HepG2 (cell line): ENCODE measurements around the gene TMEM182. TPM values are rescaled to one million over a fixed set of nuclear protein-coding genes. Genes with fewer than 3 reads are reported as not detected.

Experiments used
- ELF1 ChIP-seq: sonication (generic); formaldehyde crosslinking; IDR thresholded peaks from 2 replicates; pipeline ENCODE4 v1.4.0; 2020; ENCODE audit warnings: missing genetic modification reagents
- NFE2 ChIP-seq: sonication (generic); formaldehyde crosslinking; IDR thresholded peaks from 2 replicates; pipeline ENCODE4 v1.4.0; 2020; ENCODE audit warnings: missing genetic modification reagents
- NR2F6 ChIP-seq, 2 experiments: IDR thresholded peaks; 2 replicates each; pipeline ENCODE4 v1.6.1; 2016; ENCODE audit warnings: antibody characterized with exemption in 1 of 2, mild to moderate bottlenecking in 1 of 2
- PHF20 ChIP-seq: sonication (generic); formaldehyde crosslinking; IDR thresholded peaks from 2 replicates; pipeline ENCODE4 v1.5.0; 2020; ENCODE audit warnings: mild to moderate bottlenecking, missing genetic modification reagents
- TBX3 ChIP-seq: fragments of 450-650 bp; IDR thresholded peaks from 2 replicates; pipeline ENCODE4 v1.6.1; 2017; ENCODE audit warnings: antibody characterized with exemption, mild to moderate bottlenecking, inconsistent platforms, borderline replicate concordance
- TCF12 ChIP-seq, 2 experiments: fragments of 450-650 bp in 1 of 2; sonication (generic) in 1 of 2; formaldehyde crosslinking in 1 of 2; IDR thresholded peaks; 2 replicates each; pipeline versions ENCODE4 v1.6.1 to v1.8.0; 2017 to 2022; ENCODE audit warnings: antibody characterized with exemption in 1 of 2, mild to moderate bottlenecking in 1 of 2, missing genetic modification reagents in 1 of 2, moderate library complexity in 1 of 2
- ZNF232 ChIP-seq: sonication (generic); formaldehyde crosslinking; IDR thresholded peaks from 2 replicates; pipeline ENCODE4 v1.4.0; 2020; ENCODE audit warnings: missing genetic modification reagents, borderline replicate concordance
- ZNF317 ChIP-seq: sonication (generic); formaldehyde crosslinking; IDR thresholded peaks from 2 replicates; pipeline ENCODE4 v1.5.0; 2020; ENCODE audit warnings: mild to moderate bottlenecking, missing genetic modification reagents
- ZNF451 ChIP-seq: sonication (generic); formaldehyde crosslinking; IDR thresholded peaks from 2 replicates; pipeline ENCODE4 v1.5.0; 2020; ENCODE audit warnings: mild to moderate bottlenecking, missing genetic modification reagents
- ZNF563 ChIP-seq: sonication (generic); formaldehyde crosslinking; IDR thresholded peaks from 2 replicates; pipeline ENCODE4 v1.8.0; 2022; ENCODE audit warnings: mild to moderate bottlenecking, moderate library complexity, missing genetic modification reagents
- ZNF607 ChIP-seq: sonication (generic); formaldehyde crosslinking; IDR thresholded peaks from 2 replicates; pipeline ENCODE4 v1.5.1; 2020; ENCODE audit warnings: missing genetic modification reagents, mild to moderate bottlenecking, borderline replicate concordance
- ZNF615 ChIP-seq: sonication (generic); formaldehyde crosslinking; IDR thresholded peaks from 2 replicates; pipeline ENCODE4 v1.5.0; 2020; ENCODE audit warnings: mild to moderate bottlenecking, missing genetic modification reagents, borderline replicate concordance
- ZNF709 ChIP-seq: sonication (generic); formaldehyde crosslinking; IDR thresholded peaks from 2 replicates; pipeline ENCODE4 v1.5.0; 2020; ENCODE audit warnings: mild to moderate bottlenecking, missing genetic modification reagents
- polyA plus RNA-seq, 8 experiments: library from polyadenylated mRNA; depleted of rRNA in 3 of 8; stranded (reverse) in 7 of 8; unstranded in 1 of 8; fragments of >200 nt; fragmentation: Illumina TruSeq in 4 of 8; extraction: Trizol in 4 of 8; gene quantifications; 2 replicates each; pipeline versions ENCODE4 v1.2.1 to v1.2.3, GENCODE V29; 2011 to 2016; ENCODE audit warnings: low read depth in 4 of 8, missing spikeins in 1 of 8, mixed read lengths in 1 of 8; ENCODE audit not compliant: insufficient read depth in 1 of 8
- total RNA-seq, 5 experiments: library from RNA; depleted of rRNA; stranded (reverse); fragments of >200 nt; fragmentation: Illumina TruSeq; extraction: Trizol; gene quantifications; 2 replicates each; pipeline ENCODE4 v1.2.3, GENCODE V29; 2016; ENCODE audit warnings: low read depth in 1 of 5
- TF ChIP-seq, protein P1 (sequence below): sonication (generic); formaldehyde crosslinking; IDR thresholded peaks from 2 replicates; pipeline ENCODE4 v1.5.0; 2020; ENCODE audit warnings: missing genetic modification reagents
- TF ChIP-seq, protein P2 (sequence below): sonication (generic); formaldehyde crosslinking; IDR thresholded peaks from 2 replicates; pipeline ENCODE4 v1.4.0; 2020; ENCODE audit warnings: missing genetic modification reagents, low read depth, mild to moderate bottlenecking, borderline replicate concordance
- TF ChIP-seq, protein P3 (sequence below): IDR thresholded peaks from 2 replicates; pipeline ENCODE4 v1.6.1; 2016; ENCODE audit warnings: low read depth, missing genetic modification reagents, missing compliant biosample characterization
- TF ChIP-seq, protein P4 (sequence below): sonication (generic); formaldehyde crosslinking; IDR thresholded peaks from 2 replicates; pipeline ENCODE4 v1.5.0; 2020; ENCODE audit warnings: mild to moderate bottlenecking, missing genetic modification reagents

TMEM182 gene
- total and polyA plus RNA-seq, 2 of the 13 experiments (the other 11 are each of a cell fraction or from before 2014, with no cell fraction given): 8.7 to 8.9 TPM

DNA sequence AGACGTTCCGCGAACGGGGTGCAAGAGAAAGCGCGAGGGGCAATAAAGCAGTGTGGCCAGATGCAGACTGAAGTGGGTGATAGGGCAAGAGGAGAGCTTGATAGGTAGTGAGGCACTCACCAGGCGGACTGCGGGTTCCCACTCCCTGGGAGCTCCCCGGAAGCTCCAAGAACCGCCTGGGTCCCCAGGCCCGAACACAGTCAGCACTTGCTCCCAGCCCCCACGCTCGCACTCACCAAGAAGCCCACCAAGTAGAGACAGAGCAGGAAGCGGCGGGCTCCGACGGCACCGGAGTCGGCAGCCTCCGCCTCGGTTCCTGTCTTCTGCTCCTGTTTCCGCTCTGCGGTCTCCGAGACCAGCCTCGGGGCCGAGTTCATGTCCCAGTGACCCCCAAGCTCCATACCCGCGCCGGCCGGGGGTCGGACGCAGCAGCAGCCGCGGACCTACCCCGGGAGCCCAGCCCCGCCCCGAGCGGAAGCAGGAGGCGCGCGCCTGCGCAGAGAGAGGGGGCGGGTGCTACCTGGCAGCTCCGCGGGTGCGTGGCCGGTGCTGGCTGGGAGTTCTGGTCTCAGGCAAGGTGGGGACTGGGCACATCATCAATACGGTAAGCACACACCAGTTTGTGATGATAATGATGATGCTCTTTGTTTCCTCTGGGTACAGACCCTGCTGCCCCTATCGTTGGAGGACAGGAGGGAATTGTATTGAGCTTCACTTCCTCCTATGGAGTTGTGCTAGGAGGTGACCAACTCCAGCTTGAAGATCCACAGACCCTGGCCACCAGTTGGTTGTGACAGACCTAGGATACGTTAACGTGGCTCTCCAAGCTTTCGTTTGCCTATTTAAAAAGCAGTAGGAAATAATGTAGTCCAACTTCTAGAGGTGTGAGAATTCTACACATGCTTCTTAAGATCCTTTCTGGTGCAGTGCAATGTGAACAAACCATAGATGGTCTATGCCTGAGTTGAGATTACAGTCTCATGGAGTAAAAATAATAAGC, 25.1 kb upstream of the TMEM182 start (continued):
- TF ChIP-seq, protein P1, sequence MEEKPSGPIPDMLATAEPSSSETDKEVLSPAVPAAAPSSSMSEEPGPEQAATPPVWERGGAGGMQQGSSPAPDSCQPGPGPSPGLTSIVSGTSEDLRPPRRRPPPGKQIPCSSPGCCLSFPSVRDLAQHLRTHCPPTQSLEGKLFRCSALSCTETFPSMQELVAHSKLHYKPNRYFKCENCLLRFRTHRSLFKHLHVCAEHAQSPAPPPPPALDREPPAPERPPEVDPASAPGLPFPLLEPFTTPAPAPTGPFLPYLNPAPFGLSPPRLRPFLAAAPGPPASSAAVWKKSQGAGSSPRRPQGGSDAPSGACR (CRISPR knock-in tag): no peak
- TF ChIP-seq ELF1 (CRISPR knock-in tag): peak; percentile 78
- peak; percentile 80; the same call in 1 of the 2 replicates for TF ChIP-seq ZNF317 (CRISPR knock-in tag)
- peak; percentile 98 for TF ChIP-seq ZNF563
- TF ChIP-seq, protein P2, sequence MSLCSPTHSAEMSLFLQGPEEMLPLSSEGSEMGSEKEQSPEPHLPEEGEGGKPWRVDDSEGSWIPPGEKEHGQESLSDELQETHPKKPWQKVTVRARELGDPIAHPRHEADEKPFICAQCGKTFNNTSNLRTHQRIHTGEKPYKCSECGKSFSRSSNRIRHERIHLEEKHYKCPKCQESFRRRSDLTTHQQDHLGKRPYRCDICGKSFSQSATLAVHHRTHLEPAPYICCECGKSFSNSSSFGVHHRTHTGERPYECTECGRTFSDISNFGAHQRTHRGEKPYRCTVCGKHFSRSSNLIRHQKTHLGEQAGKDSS: 0 out of 2 replicates have a peak, but pooled peaks have one; percentile 21
- TF ChIP-seq, protein P3, sequence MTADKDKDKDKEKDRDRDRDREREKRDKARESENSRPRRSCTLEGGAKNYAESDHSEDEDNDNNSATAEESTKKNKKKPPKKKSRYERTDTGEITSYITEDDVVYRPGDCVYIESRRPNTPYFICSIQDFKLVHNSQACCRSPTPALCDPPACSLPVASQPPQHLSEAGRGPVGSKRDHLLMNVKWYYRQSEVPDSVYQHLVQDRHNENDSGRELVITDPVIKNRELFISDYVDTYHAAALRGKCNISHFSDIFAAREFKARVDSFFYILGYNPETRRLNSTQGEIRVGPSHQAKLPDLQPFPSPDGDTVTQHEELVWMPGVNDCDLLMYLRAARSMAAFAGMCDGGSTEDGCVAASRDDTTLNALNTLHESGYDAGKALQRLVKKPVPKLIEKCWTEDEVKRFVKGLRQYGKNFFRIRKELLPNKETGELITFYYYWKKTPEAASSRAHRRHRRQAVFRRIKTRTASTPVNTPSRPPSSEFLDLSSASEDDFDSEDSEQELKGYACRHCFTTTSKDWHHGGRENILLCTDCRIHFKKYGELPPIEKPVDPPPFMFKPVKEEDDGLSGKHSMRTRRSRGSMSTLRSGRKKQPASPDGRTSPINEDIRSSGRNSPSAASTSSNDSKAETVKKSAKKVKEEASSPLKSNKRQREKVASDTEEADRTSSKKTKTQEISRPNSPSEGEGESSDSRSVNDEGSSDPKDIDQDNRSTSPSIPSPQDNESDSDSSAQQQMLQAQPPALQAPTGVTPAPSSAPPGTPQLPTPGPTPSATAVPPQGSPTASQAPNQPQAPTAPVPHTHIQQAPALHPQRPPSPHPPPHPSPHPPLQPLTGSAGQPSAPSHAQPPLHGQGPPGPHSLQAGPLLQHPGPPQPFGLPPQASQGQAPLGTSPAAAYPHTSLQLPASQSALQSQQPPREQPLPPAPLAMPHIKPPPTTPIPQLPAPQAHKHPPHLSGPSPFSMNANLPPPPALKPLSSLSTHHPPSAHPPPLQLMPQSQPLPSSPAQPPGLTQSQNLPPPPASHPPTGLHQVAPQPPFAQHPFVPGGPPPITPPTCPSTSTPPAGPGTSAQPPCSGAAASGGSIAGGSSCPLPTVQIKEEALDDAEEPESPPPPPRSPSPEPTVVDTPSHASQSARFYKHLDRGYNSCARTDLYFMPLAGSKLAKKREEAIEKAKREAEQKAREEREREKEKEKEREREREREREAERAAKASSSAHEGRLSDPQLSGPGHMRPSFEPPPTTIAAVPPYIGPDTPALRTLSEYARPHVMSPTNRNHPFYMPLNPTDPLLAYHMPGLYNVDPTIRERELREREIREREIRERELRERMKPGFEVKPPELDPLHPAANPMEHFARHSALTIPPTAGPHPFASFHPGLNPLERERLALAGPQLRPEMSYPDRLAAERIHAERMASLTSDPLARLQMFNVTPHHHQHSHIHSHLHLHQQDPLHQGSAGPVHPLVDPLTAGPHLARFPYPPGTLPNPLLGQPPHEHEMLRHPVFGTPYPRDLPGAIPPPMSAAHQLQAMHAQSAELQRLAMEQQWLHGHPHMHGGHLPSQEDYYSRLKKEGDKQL (CRISPR knock-in tag): 0 out of 2 replicates have a peak, but pooled peaks have one; percentile 7
- TF ChIP-seq NR2F6 (IDR thresholded peaks at IDR 0.05): no peak
- TF ChIP-seq NR2F6 (CRISPR knock-in tag; IDR thresholded peaks at IDR 0.05): 0 out of 2 replicates have a peak, but pooled peaks have one; percentile 22
- 0 out of 2 replicates have a peak, but pooled peaks have one; percentile 3 for TF ChIP-seq NFE2
- peak; percentile 87; the same call in 1 of the 2 replicates for TF ChIP-seq ZNF615 (CRISPR knock-in tag)
- TF ChIP-seq ZNF607 (CRISPR knock-in tag): peak; percentile 63; the same call in 1 of the 2 replicates
- TF ChIP-seq, protein P4, sequence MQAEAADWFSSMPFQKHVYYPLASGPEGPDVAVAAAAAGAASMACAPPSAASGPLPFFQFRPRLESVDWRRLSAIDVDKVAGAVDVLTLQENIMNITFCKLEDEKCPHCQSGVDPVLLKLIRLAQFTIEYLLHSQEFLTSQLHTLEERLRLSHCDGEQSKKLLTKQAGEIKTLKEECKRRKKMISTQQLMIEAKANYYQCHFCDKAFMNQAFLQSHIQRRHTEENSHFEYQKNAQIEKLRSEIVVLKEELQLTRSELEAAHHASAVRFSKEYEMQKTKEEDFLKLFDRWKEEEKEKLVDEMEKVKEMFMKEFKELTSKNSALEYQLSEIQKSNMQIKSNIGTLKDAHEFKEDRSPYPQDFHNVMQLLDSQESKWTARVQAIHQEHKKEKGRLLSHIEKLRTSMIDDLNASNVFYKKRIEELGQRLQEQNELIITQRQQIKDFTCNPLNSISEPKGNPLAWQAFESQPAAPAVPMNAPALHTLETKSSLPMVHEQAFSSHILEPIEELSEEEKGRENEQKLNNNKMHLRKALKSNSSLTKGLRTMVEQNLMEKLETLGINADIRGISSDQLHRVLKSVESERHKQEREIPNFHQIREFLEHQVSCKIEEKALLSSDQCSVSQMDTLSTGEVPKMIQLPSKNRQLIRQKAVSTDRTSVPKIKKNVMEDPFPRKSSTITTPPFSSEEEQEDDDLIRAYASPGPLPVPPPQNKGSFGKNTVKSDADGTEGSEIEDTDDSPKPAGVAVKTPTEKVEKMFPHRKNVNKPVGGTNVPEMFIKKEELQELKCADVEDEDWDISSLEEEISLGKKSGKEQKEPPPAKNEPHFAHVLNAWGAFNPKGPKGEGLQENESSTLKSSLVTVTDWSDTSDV (CRISPR knock-in tag): 0 out of 2 replicates have a peak, but pooled peaks have one; percentile 61
- TF ChIP-seq ZNF451 (CRISPR knock-in tag): peak; percentile 62; the same call in 1 of the 2 replicates
- TF ChIP-seq ZNF709: no peak; the same call in 1 of the 2 replicates
- peak; percentile 78 for TF ChIP-seq PHF20
- peak; percentile 7; the same call in 1 of the 2 replicates for TF ChIP-seq TBX3
- TF ChIP-seq TCF12 (IDR thresholded peaks at IDR 0.05): no peak
- TF ChIP-seq TCF12 (CRISPR knock-in tag; IDR thresholded peaks at IDR 0.05): no peak
- peak; percentile 55 for TF ChIP-seq ZNF232
